Loucy (cell line): ENCODE results near the gene MBTD1.

Experiments
- H2AFZ ChIP-seq: fragments of 200-600 bp; sonication (generic); 2 replicates; pipeline ENCODE4 v1.6.0; 2016; ENCODE audit warnings: antibody characterized with exemption, mild to moderate bottlenecking, low read length, moderate library complexity
- H3F3A ChIP-seq: fragments of 200-600 bp; 2 replicates; pipeline ENCODE4 v1.6.0; 2016; ENCODE audit warnings: antibody characterized with exemption, low read depth, mild to moderate bottlenecking
- H3K27me3 ChIP-seq: fragments of 200-600 bp; sonication (generic); 2 replicates; pipeline ENCODE4 v1.6.1; 2014; ENCODE audit warnings: low read length, mild to moderate bottlenecking; ENCODE audit not compliant: insufficient read depth, poor library complexity, severe bottlenecking
- H3K36me3 ChIP-seq: fragments of 200-600 bp; sonication (generic); 2 replicates; pipeline ENCODE4 v1.6.1; 2016; ENCODE audit warnings: low read length; ENCODE audit not compliant: insufficient read depth
- H3K4me1 ChIP-seq: fragments of 200-600 bp; sonication (generic); 2 replicates; pipeline ENCODE4 v1.5.1; 2014; ENCODE audit warnings: low read length, mild to moderate bottlenecking; ENCODE audit not compliant: insufficient read depth, poor library complexity, severe bottlenecking
- H3K4me2 ChIP-seq: fragments of 200-600 bp; sonication (generic); 2 replicates; pipeline ENCODE4 v1.6.0; 2014; ENCODE audit warnings: antibody characterized with exemption, low read length, low read depth, mild to moderate bottlenecking; ENCODE audit not compliant: poor library complexity, severe bottlenecking
- H3K4me3 ChIP-seq: fragments of 200-600 bp; sonication (generic); 2 replicates; pipeline ENCODE4 v1.5.1; 2014; ENCODE audit warnings: low read length, mild to moderate bottlenecking, mixed read lengths; ENCODE audit not compliant: poor library complexity, severe bottlenecking
- H3K79me2 ChIP-seq: fragments of 200-600 bp; sonication (generic); 2 replicates; pipeline ENCODE4 v1.6.1; 2014; ENCODE audit warnings: low read length; ENCODE audit not compliant: insufficient read depth
- H3K9ac ChIP-seq: fragments of 200-600 bp; sonication (generic); 2 replicates; pipeline ENCODE4 v1.6.0; 2014; ENCODE audit warnings: mild to moderate bottlenecking, low read depth, low read length, moderate library complexity; ENCODE audit not compliant: poor library complexity, severe bottlenecking
- H3K9me2 ChIP-seq: fragments of 200-600 bp; sonication (generic); replicated peaks from 2 replicates; pipeline ENCODE4 v1.6.1; 2016; ENCODE audit warnings: low read depth, low read length, mixed read lengths
- H3K9me3 ChIP-seq: fragments of 200-600 bp; sonication (generic); 2 replicates; pipeline ENCODE4 v1.6.1; 2014; ENCODE audit warnings: mild to moderate bottlenecking, antibody characterized with exemption, low read length, low read depth; ENCODE audit not compliant: insufficient read depth
- H4K20me1 ChIP-seq: fragments of 200-600 bp; sonication (generic); 2 replicates; pipeline ENCODE4 v1.6.0; 2014; ENCODE audit warnings: antibody characterized with exemption, low read length, mild to moderate bottlenecking; ENCODE audit not compliant: insufficient read depth, poor library complexity, severe bottlenecking
- CTCF ChIP-seq: fragments of 200-600 bp; sonication (generic); conservative IDR thresholded peaks from 2 replicates; pipeline ENCODE4 v1.5.1; 2014; ENCODE audit warnings: mild to moderate bottlenecking, antibody characterized with exemption, low read length
- EZH2phosphoT487 ChIP-seq: fragments of 200-600 bp; IDR thresholded peaks from 2 replicates; pipeline ENCODE4 v1.6.1; 2018; ENCODE audit warnings: antibody characterized with exemption, mild to moderate bottlenecking, moderate library complexity, borderline replicate concordance

The MBTD1 gene

GRCh38 chr17:51251010-51251409 lies 8.8 kb downstream of the MBTD1 start:
- Histone ChIP-seq H3K9me2 (no peaks in the 10 kb centered on the region), H3K9me3 (no peaks in the 10 kb centered on the region), H3K4me1 (peaks cover 29% of the 10 kb centered on the region), H3K79me2 (peaks cover 58% of the 10 kb centered on the region), H3K27me3 (no peaks in the 10 kb centered on the region), H4K20me1 (peaks cover 31% of the 10 kb centered on the region), H3K4me3 (no peak overlapping the region), H2AFZ (no peak overlapping the region), H3K4me2 (no peak overlapping the region), H3K9ac (no peak overlapping the region), H3F3A (no peaks in the 10 kb centered on the region), H3K36me3 (peaks cover 15% of the 10 kb centered on the region; the same call in 1 of the 2 replicates)
- TF ChIP-seq CTCF, result no peak

GRCh38 chr17:51250314-51250840 lies 9.5 kb downstream of the MBTD1 start:
- Histone ChIP-seq H3K79me2 (peaks cover 52% of the 10 kb centered on the region), H2AFZ (no peak overlapping the region), H3F3A (no peaks in the 10 kb centered on the region), H3K27me3 (no peaks in the 10 kb centered on the region), H4K20me1 (peaks cover 25% of the 10 kb centered on the region), H3K9me3 (no peaks in the 10 kb centered on the region), H3K4me1 (peaks cover 23% of the 10 kb centered on the region), H3K9ac (no peak overlapping the region), H3K4me2 (no peak overlapping the region), H3K4me3 (no peak overlapping the region), H3K36me3 (peaks cover 15% of the 10 kb centered on the region; the same call in 1 of the 2 replicates), H3K9me2 (no peaks in the 10 kb centered on the region)
- no peak for TF ChIP-seq CTCF
- TF ChIP-seq EZH2phosphoT487, result no peak

- peaks cover 16% of the 10 kb centered on the region for H3K79me2 ChIP-seq
- no peaks in the 10 kb centered on the region for H3K27me3 ChIP-seq
- H4K20me1 ChIP-seq, result no peaks in the 10 kb centered on the region
- H3F3A ChIP-seq, result no peaks in the 10 kb centered on the region
- no peaks in the 10 kb centered on the region for H3K36me3 ChIP-seq
- no peak overlapping the region for H3K4me3 ChIP-seq
- H3K4me2 ChIP-seq, result no peak overlapping the region
- no peak overlapping the region for H3K9ac ChIP-seq
- no peaks in the 10 kb centered on the region for H3K9me3 ChIP-seq
- no peak for TF ChIP-seq EZH2phosphoT487
- no peak for TF ChIP-seq CTCF
- H2AFZ ChIP-seq, result no peak overlapping the region
- peaks cover 12% of the 10 kb centered on the region for H3K4me1 ChIP-seq
- no peaks in the 10 kb centered on the region for H3K9me2 ChIP-seq
These were observed 14.3 kb downstream of the MBTD1 start for GRCh38 chr17:51245535-51245934.
